Cardiac muscle cell (in vitro differentiated cells and primary cell): ENCODE measurements around the gene BRD1. TPM values are rescaled to one million over a fixed set of nuclear protein-coding genes. Genes with fewer than 3 reads are reported as not detected.
"Not testable (repeated sequence)": the region's sequence is repeated elsewhere in the genome, so short reads cannot be mapped to it uniquely, and the experiment has no call there.

Source experiments
- DNase-seq, 2 donors: peaks; one replicate each; pipeline versions ENCODE4 v3.0.0 to v3.0.0-alpha.2; 2010 to 2017; ENCODE audit warnings: low read depth in 1 of 2, low spot score in 1 of 2
- H3K27ac ChIP-seq: fragments of 200-600 bp; sonication (generic); 2 replicates; pipeline ENCODE4 v1.5.1; 2016
- H3K27me3 ChIP-seq: fragments of 200-600 bp; sonication (generic); 2 replicates; pipeline ENCODE4 v1.6.0; 2016; ENCODE audit warnings: control low read depth
- H3K36me3 ChIP-seq: fragments of 200-600 bp; sonication (generic); 2 replicates; pipeline ENCODE4 v1.5.1; 2016; ENCODE audit warnings: control low read depth
- H3K4me1 ChIP-seq: fragments of 200-600 bp; sonication (generic); 2 replicates; pipeline ENCODE4 v1.8.1; 2017; ENCODE audit warnings: low read depth, mild to moderate bottlenecking, mixed run types
- H3K4me3 ChIP-seq: fragments of 200-600 bp; sonication (generic); 2 replicates; pipeline ENCODE4 v1.5.1; 2016; ENCODE audit warnings: mild to moderate bottlenecking
- H3K9me3 ChIP-seq: fragments of 200-600 bp; sonication (generic); 2 replicates; pipeline ENCODE4 v1.5.1; 2017; ENCODE audit warnings: low read depth, mild to moderate bottlenecking, control low read depth
- polyA plus RNA-seq: library from polyadenylated mRNA; unstranded; fragments of >200 nt; fragmentation: Nextera tagmentation; extraction: Ambion mirVana; gene quantifications from 2 replicates; pipeline ENCODE4 v1.2.1, GENCODE V29; 2016
- total RNA-seq: library from RNA; depleted of rRNA; stranded (reverse); fragments of >200 nt; gene quantifications from 2 replicates; pipeline ENCODE4 v1.2.3, GENCODE V29; 2016
- TF ChIP-seq, protein P1 (sequence below): IDR thresholded peaks from 2 replicates; pipeline ENCODE4 v1.5.1; 2012; ENCODE audit warnings: low read depth, mild to moderate bottlenecking, low read length

Gene BRD1
- total and polyA plus RNA-seq, 2 experiments from 2014 or later: 25.8 to 40.9 TPM

DNA sequence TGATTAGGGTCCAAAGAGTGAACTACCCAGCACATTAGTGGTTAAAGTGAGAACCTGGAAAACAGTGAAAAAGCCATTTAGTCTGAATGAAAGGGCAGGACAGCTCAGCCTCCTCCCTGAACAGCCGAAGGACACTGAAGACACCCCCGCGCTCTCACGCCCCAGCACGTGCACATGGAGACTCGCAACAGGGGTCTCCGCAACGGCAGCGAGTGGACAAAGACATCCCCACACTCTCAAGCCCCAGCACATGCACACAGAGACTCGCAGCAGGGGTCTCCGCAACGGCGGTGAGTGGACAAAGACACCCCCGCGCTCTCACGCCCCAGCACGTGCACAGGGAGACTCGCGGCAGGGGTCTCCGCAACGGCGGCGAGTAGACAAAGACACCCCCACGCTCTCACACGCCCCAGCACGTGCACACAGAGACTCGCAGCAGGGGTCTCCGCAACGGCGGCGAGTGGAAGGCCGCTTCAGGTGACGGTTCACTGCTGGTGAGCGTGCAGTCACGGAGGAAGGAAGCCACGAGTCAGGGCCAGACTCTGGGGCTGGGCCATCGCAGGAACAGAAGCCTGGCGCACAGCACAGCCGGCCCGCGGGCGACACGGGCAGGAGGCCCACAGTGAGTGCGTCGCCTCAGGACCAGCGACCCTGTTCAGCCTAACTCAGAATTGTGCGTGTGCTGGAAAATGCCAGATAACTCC is 43.6 kb downstream of the BRD1 start:
- peaks cover 7% of the 10 kb centered on the region for H3K4me1 ChIP-seq
- no peak overlapping the region for H3K4me3 ChIP-seq
- no peak for DNase-seq
- TF ChIP-seq, protein P1, sequence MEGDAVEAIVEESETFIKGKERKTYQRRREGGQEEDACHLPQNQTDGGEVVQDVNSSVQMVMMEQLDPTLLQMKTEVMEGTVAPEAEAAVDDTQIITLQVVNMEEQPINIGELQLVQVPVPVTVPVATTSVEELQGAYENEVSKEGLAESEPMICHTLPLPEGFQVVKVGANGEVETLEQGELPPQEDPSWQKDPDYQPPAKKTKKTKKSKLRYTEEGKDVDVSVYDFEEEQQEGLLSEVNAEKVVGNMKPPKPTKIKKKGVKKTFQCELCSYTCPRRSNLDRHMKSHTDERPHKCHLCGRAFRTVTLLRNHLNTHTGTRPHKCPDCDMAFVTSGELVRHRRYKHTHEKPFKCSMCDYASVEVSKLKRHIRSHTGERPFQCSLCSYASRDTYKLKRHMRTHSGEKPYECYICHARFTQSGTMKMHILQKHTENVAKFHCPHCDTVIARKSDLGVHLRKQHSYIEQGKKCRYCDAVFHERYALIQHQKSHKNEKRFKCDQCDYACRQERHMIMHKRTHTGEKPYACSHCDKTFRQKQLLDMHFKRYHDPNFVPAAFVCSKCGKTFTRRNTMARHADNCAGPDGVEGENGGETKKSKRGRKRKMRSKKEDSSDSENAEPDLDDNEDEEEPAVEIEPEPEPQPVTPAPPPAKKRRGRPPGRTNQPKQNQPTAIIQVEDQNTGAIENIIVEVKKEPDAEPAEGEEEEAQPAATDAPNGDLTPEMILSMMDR: no peak
- no peaks in the 10 kb centered on the region for H3K27me3 ChIP-seq
- H3K27ac ChIP-seq: no peak overlapping the region
- no peaks in the 10 kb centered on the region for H3K9me3 ChIP-seq
- peaks cover 31% of the 10 kb centered on the region for H3K36me3 ChIP-seq

DNA sequence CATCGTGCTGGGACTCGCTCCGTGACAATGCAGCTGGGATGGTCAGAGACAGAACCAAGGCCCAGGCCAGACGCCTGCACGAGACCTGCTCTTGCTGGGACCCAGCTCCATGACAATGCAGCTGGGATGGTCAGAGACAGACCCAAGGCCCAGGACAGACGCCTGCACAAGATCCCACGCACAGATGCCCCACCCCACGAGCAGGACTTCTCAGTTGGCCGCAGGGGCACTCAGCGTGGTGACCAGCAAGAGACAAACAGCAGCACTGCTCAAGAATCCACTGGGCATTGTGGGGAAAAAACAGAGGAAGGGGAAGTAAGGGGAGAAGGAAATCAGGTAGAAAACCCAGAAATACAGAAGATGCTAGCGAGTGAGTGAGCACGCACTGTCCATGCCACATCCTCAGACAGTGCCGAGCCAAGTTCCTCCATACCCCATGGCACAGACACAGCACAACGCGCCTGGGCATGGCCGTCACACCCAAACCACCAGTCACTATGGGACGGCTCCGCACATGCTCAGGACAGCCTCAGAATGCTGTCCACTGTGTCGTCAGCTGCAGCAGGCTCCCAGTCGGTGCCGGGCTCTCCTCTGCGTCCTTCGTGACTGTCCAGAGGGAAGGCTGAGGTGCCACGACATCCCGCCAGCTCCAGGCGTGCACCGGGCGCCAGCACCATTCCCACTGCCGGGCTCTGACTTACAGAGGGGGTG is 44.5 kb downstream of the BRD1 start:
- H3K36me3 ChIP-seq: peaks cover 31% of the 10 kb centered on the region
- DNase-seq: no peak
- H3K9me3 ChIP-seq: no peaks in the 10 kb centered on the region
- TF ChIP-seq, protein P1: no peak
- H3K27me3 ChIP-seq: no peaks in the 10 kb centered on the region
- H3K4me3 ChIP-seq: no peak overlapping the region
- no peak overlapping the region for H3K27ac ChIP-seq
- peaks cover 7% of the 10 kb centered on the region for H3K4me1 ChIP-seq

DNA sequence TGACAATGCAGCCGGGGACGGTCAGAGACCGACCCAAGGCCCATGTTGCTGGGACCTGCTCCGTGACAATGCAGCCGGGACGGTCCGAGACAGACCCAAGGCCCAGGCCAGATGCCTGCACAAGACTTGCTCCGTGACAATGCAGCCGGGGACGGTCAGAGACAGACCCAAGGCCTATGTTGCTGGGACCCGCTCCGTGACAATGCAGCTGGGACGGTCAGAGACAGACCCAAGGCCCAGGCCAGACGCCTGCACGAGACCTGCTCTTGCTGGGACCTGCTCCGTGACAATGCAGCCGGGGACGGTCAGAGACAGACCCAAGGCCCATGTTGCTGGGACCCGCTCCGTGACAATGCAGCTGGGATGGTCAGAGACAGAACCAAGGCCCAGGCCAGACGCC is 45.8 kb downstream of the BRD1 start:
- peaks cover 18% of the 10 kb centered on the region for H3K36me3 ChIP-seq
- H3K27me3 ChIP-seq, H3K4me3 ChIP-seq, H3K27ac ChIP-seq, DNase-seq, H3K4me1 ChIP-seq, H3K9me3 ChIP-seq: not testable (repeated sequence)

DNA sequence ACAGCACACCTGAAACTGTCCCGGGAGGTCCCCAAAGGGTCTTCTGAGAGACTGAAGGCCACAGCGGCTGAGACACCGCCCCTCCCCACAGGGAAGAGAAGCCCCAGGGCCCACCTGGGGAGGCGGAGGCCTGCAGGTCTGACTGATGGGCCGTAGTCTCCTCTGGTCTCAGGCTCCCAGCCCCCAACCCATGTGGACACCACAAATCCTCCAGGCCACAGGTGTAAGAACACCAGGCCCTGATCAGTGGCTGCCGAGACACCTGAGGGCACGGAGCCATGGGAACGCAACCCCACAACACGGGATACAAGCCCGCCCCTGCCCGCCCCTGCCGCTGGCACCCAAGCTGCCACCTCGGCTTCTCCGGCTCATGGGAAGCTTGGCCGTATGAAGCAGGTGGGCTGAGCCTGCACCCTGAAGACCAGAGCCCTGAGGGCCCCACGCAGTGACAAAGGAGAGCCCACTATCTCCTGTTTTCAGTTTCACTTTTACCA is 46.3 kb downstream of the BRD1 start:
- H3K27me3 ChIP-seq: no peaks in the 10 kb centered on the region
- no peaks in the 10 kb centered on the region for H3K9me3 ChIP-seq
- TF ChIP-seq, protein P1: no peak
- H3K4me3 ChIP-seq: no peak overlapping the region
- H3K36me3 ChIP-seq: peaks cover 18% of the 10 kb centered on the region
- no peak overlapping the region for H3K27ac ChIP-seq
- DNase-seq: no peak
- peaks cover 7% of the 10 kb centered on the region for H3K4me1 ChIP-seq

DNA sequence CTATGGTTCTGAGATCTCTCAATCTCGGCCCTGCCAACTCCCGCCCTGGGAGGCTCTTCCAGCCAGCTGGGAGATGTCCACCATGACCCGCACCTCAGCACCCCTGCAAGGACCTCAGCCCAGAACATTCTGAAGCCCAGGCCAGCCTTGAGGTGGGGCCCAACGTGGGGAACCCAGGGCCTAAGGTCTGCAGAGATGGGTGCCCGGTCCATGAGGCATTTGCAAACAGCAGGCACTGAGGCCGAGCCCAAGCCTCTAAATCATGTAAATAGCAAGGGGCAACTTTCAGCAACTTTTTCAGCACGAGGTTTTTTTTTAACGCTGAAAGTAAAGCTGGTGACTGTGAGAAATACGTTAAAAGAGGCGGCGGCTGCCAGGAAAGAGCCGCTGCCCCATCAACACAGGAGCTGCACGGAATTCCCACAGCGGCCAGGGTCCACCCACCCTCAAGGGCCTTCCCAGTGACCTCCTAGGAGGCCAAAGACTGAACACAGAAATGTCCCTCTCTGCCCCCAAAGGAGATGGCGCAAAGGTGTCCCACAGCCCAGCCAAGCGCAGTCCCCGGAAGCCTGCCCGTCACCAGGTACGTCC is 46.9 kb downstream of the BRD1 start:
- Histone ChIP-seq H3K27me3 (no peaks in the 10 kb centered on the region), H3K4me3 (no peak overlapping the region), H3K36me3 (peaks cover 17% of the 10 kb centered on the region), H3K4me1 (peaks cover 7% of the 10 kb centered on the region), H3K27ac (peak overlapping the region; percentile 73), H3K9me3 (no peaks in the 10 kb centered on the region)
- DNase-seq: no peak
- TF ChIP-seq, protein P1: no peak
